ENCODE results near the gene TMIE.
"Not testable (repeated sequence)": the region's sequence is repeated elsewhere in the genome, so short reads cannot be mapped to it uniquely, and the experiment has no call there.

The TMIE gene

GRCh38 chr3:46719735-46720271 is 18.6 kb downstream of the TMIE start:
- Histone ChIP-seq H3K4me3 (ENCODE audit: low read length) (no peak overlapping the region), H2AFZ (ENCODE audit: low read depth, low read length) (no peak overlapping the region), H3K36me3 (ENCODE audit: insufficient read depth, low read length) (no peaks in the 10 kb centered on the region), H3K9me3 (ENCODE audit: low read length) (no peaks in the 10 kb centered on the region), H3K4me1 (ENCODE audit: insufficient read depth, low read length) (no peaks in the 10 kb centered on the region), H3K27me3 (ENCODE audit: insufficient read depth, low read length) (no peaks in the 10 kb centered on the region)

GRCh38 chr3:46721009-46721408 is 19.8 kb downstream of the TMIE start:
- no peaks in the 10 kb centered on the region for H3K36me3 ChIP-seq (ENCODE audit: insufficient read depth, low read length)
- no peak overlapping the region for H3K4me3 ChIP-seq (ENCODE audit: low read length)
- H3K27me3 ChIP-seq (ENCODE audit: insufficient read depth, low read length) = no peaks in the 10 kb centered on the region
- no peaks in the 10 kb centered on the region for H3K4me1 ChIP-seq (ENCODE audit: insufficient read depth, low read length)
- no peak overlapping the region for H2AFZ ChIP-seq (ENCODE audit: low read depth, low read length)
- H3K9me3 ChIP-seq (ENCODE audit: low read length) = no peaks in the 10 kb centered on the region

GRCh38 chr3:46722443-46722842 is 21.3 kb downstream of the TMIE start:
- no peak overlapping the region for H2AFZ ChIP-seq (ENCODE audit: low read depth, low read length)
- no peak overlapping the region for H3K4me3 ChIP-seq (ENCODE audit: low read length)
- H3K9me3 ChIP-seq (ENCODE audit: low read length) = no peaks in the 10 kb centered on the region
- no peaks in the 10 kb centered on the region for H3K4me1 ChIP-seq (ENCODE audit: insufficient read depth, low read length)
- no peaks in the 10 kb centered on the region for H3K36me3 ChIP-seq (ENCODE audit: insufficient read depth, low read length)
- H3K27me3 ChIP-seq (ENCODE audit: insufficient read depth, low read length) = no peaks in the 10 kb centered on the region

DNA sequence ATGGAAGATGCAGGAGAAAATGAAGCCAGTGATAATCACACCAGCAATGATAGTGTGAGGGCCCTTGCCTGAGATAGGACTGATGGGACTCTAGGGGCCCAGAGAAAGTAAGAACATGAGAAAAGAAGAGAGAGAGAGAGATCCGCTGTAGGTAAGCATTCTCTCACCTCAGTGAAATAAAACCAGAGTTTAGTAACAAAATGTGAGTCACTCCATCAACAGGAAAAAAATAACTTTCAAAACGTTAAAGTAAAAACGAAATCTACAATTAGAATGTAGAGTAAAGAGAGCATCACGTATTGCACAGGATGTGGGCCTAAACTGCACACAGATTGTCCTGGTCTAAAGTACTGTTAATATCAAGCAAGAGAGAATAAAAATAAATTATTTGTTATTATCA is 23.2 kb downstream of the TMIE start:
- Histone ChIP-seq H3K4me3 (ENCODE audit: low read length) (no peak overlapping the region), H2AFZ (ENCODE audit: low read depth, low read length) (no peak overlapping the region), H3K9me3 (ENCODE audit: low read length) (no peaks in the 10 kb centered on the region), H3K36me3 (ENCODE audit: insufficient read depth, low read length) (no peaks in the 10 kb centered on the region), H3K27me3 (ENCODE audit: insufficient read depth, low read length) (no peaks in the 10 kb centered on the region), H3K4me1 (ENCODE audit: insufficient read depth, low read length) (no peaks in the 10 kb centered on the region)

DNA sequence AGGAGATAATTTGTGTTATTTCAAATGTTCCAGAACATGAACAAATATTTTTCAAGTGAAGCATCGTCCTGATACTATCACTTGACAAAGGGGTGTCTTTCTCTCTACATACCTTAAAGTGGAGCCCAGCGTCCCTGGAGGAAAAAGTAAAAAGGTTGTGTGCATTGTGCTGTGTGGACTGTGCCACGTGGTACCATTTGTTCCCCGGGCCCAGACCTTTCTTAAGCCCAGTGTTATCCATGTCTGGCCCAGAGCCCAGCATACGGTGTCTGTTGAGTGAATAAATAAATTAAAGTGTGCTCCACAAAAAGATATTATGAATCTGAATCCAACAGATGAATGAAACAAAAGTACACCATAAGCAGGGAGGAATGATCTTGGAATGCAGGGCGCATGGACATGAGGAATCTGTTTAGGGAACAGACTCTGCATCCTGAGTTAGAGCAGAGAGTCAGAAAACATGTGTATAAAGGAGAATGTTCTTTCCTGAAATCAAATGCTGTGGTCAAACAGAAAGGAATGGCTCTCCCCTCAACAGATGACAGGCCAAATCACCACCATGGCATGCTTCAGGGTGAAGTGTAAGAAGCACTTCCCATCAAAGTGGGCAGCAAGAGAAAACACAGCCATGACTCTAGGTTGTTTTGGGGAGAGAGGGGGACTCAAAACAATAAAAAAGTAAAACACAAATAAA is 24.6 kb downstream of the TMIE start:
- Histone ChIP-seq H3K9me3 (ENCODE audit: low read length) (no peaks in the 10 kb centered on the region), H3K4me3 (ENCODE audit: low read length) (no peak overlapping the region), H3K4me1 (ENCODE audit: insufficient read depth, low read length) (no peaks in the 10 kb centered on the region), H3K27me3 (ENCODE audit: insufficient read depth, low read length) (no peaks in the 10 kb centered on the region), H3K36me3 (ENCODE audit: insufficient read depth, low read length) (no peaks in the 10 kb centered on the region), H2AFZ (ENCODE audit: low read depth, low read length) (no peak overlapping the region)

GRCh38 chr3:46729038-46729437 is 27.8 kb downstream of the TMIE start:
- no peak overlapping the region for H2AFZ ChIP-seq (ENCODE audit: low read depth, low read length)
- no peak overlapping the region for H3K4me3 ChIP-seq (ENCODE audit: low read length)
- H3K4me1 ChIP-seq (ENCODE audit: insufficient read depth, low read length) = no peaks in the 10 kb centered on the region
- H3K9me3 ChIP-seq (ENCODE audit: low read length) = no peaks in the 10 kb centered on the region
- H3K27me3 ChIP-seq (ENCODE audit: insufficient read depth, low read length) = no peaks in the 10 kb centered on the region
- no peaks in the 10 kb centered on the region for H3K36me3 ChIP-seq (ENCODE audit: insufficient read depth, low read length)

DNA sequence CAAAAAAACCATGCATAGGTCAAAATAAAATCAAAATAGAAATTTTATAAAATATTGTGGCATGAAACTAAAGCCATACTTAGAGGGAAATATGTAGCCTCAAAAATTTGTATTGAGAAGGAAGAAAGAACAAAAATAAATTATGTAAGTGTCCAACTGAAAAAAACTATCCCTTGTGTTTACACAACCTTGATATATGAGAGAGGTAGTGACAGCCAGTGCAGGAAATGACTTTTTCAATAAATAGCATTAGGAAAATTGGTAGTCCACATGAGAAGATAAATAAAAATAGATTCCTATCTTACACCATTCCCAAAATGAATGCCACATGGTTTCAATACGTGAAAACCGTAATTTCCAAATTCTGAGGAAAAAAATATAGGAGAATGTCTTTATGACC is 29.6 kb downstream of the TMIE start:
- H2AFZ ChIP-seq (ENCODE audit: low read depth, low read length) = no peak overlapping the region
- no peaks in the 10 kb centered on the region for H3K4me1 ChIP-seq (ENCODE audit: insufficient read depth, low read length)
- no peak overlapping the region for H3K4me3 ChIP-seq (ENCODE audit: low read length)
- no peaks in the 10 kb centered on the region for H3K9me3 ChIP-seq (ENCODE audit: low read length)
- no peaks in the 10 kb centered on the region for H3K27me3 ChIP-seq (ENCODE audit: insufficient read depth, low read length)
- H3K36me3 ChIP-seq (ENCODE audit: insufficient read depth, low read length) = no peaks in the 10 kb centered on the region

GRCh38 chr3:46731795-46732194 is 30.6 kb downstream of the TMIE start:
- Histone ChIP-seq H3K4me3 (ENCODE audit: low read length) (no peak overlapping the region), H2AFZ (ENCODE audit: low read depth, low read length) (no peak overlapping the region), H3K36me3 (ENCODE audit: insufficient read depth, low read length) (no peaks in the 10 kb centered on the region), H3K9me3 (ENCODE audit: low read length) (no peaks in the 10 kb centered on the region), H3K27me3 (ENCODE audit: insufficient read depth, low read length) (no peaks in the 10 kb centered on the region), H3K4me1 (ENCODE audit: insufficient read depth, low read length) (no peaks in the 10 kb centered on the region)

DNA sequence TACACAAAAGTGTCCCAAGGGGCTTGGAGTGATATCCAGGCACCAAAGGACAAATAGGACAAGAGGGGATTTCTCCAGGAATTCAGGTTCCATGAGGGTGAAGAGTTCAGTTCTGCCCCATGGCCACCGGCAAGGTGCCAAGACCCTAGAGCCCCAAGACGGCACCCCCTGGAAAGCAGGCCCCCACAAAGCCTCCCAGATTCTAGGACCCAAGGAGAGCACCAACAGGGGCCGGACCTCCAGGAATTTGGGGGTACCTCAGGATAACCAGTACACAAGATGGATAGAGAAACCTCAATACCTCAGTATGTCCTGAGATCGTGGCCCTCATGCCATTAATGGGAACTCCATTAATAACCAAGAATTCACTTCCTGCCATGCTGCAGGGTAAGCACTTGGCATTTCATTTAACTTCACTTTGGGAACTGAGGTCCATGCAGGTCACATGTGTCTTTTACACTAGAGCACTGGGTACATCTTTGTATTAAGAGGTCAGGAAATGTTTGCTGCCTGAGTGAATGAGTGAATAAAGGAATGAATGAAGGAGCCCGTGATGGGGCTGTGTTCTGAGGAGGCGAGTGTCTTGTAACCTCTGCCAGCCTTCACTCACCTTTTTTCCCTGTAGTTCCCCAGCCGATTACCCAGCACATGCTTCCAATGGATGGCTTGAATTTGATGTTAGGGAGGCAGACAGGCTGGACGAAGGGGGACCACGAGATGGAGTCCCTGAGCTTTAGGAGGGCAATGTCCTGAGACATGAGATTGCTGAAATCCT is 32.0 kb downstream of the TMIE start:
- H3K4me3 ChIP-seq (ENCODE audit: low read length) = no peak overlapping the region
- no peak overlapping the region for H2AFZ ChIP-seq (ENCODE audit: low read depth, low read length)
- no peaks in the 10 kb centered on the region for H3K4me1 ChIP-seq (ENCODE audit: insufficient read depth, low read length)
- H3K27me3 ChIP-seq (ENCODE audit: insufficient read depth, low read length) = no peaks in the 10 kb centered on the region
- no peaks in the 10 kb centered on the region for H3K36me3 ChIP-seq (ENCODE audit: insufficient read depth, low read length)
- H3K9me3 ChIP-seq (ENCODE audit: low read length) = no peaks in the 10 kb centered on the region

- H2AFZ ChIP-seq (ENCODE audit: low read depth, low read length) = no peak overlapping the region
- no peak overlapping the region for H3K4me3 ChIP-seq (ENCODE audit: low read length)
- no peaks in the 10 kb centered on the region for H3K9me3 ChIP-seq (ENCODE audit: low read length)
- no peaks in the 10 kb centered on the region for H3K4me1 ChIP-seq (ENCODE audit: insufficient read depth, low read length)
- H3K27me3 ChIP-seq (ENCODE audit: insufficient read depth, low read length) = no peaks in the 10 kb centered on the region
- H3K36me3 ChIP-seq (ENCODE audit: insufficient read depth, low read length) = no peaks in the 10 kb centered on the region
Measured at GRCh38 chr3:46734773-46735172, 33.6 kb downstream of the TMIE start.

DNA sequence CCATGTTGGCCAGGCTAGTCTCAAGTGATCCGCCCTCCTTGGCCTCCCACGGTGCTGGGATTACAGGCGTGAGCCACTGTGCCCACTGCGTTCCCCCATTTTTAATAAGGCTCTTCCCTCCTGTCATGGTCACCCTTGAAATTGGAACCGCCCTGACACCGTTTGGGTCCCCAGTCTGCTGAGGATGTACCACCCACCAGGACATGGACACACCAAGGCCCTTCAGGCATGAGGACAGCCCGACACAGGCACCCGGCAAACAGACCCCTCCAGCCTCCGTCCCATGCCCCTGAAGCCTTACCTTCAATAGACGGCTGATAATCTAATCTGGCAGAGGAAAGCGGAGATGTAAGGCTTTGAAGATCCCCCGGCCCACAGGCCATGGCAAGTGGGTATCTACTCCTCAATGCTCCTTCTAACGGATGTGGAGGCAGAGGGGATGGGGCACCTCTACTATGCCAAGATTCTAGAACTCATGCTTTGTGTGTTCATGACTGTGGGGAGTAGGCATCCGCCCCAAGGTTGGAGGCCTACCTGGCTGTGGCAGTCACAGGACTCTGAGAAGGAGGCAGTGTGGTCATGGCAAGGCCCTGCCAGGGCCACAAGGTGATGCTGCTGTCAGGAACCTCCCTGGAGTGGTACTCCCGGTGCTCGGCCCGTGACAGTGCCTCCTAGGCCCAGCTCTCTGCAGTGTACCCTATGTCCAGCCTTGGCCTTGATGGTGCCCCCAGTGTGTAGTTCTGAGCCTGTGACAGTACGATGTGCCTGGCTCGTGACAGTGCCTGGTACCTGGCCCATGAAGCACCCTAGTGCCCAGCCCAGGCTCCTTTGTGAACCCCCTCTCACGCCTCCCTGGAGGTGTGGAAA is 35.0 kb downstream of the TMIE start:
- Histone ChIP-seq H3K36me3 (ENCODE audit: insufficient read depth, low read length) (no peaks in the 10 kb centered on the region), H3K9me3 (ENCODE audit: low read length) (no peaks in the 10 kb centered on the region), H3K4me3 (ENCODE audit: low read length) (no peak overlapping the region), H3K4me1 (ENCODE audit: insufficient read depth, low read length) (no peaks in the 10 kb centered on the region), H2AFZ (ENCODE audit: low read depth, low read length) (no peak overlapping the region), H3K27me3 (ENCODE audit: insufficient read depth, low read length) (no peaks in the 10 kb centered on the region)

DNA sequence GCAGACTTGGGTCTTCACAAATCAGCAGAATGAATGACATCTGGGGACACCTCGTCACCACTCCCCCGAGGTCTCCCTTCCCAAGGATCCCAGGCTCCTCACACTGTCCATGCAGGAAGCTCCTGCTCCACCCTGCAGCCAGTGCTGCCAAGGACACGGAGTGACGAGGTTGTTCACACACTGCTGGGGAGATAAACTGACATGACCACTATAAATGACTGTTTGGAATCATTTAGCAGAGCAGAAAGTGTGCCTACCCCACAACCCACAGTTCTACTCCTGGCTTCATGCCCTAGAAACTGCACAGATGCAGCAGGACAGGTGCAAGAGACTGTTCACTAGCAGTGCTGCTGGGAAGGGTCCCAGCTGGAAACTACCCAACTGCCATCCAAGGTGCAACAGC is 36.1 kb downstream of the TMIE start:
- Histone ChIP-seq H3K9me3 (ENCODE audit: low read length) (no peaks in the 10 kb centered on the region), H2AFZ (ENCODE audit: low read depth, low read length) (no peak overlapping the region), H3K4me1 (ENCODE audit: insufficient read depth, low read length) (no peaks in the 10 kb centered on the region), H3K4me3 (ENCODE audit: low read length) (no peak overlapping the region), H3K27me3 (ENCODE audit: insufficient read depth, low read length) (no peaks in the 10 kb centered on the region), H3K36me3 (ENCODE audit: insufficient read depth, low read length) (no peaks in the 10 kb centered on the region)

- not testable (repeated sequence) for H3K9me3 ChIP-seq (ENCODE audit: low read length); H3K36me3 ChIP-seq (ENCODE audit: insufficient read depth, low read length); H3K27me3 ChIP-seq (ENCODE audit: insufficient read depth, low read length); H3K4me1 ChIP-seq (ENCODE audit: insufficient read depth, low read length); H3K4me3 ChIP-seq (ENCODE audit: low read length); H2AFZ ChIP-seq (ENCODE audit: low read depth, low read length)
Measured at GRCh38 chr3:46739565-46739964, 38.4 kb downstream of the TMIE start.

Data from neuron (in vitro differentiated cells).